Sigmoid colon (tissue), 4 donors: ENCODE data around the gene SCLY.

ENCODE experiments used
- POLR2AphosphoS5 ChIP-seq, 4 donors: sonication (generic); formaldehyde crosslinking; IDR thresholded peaks; one replicate each; pipeline ENCODE4 v1.6.1; 2017; ENCODE audit warnings: antibody characterized with exemption in 4 of 4
- TF ChIP-seq, protein P1 (sequence below), 4 experiments: fragments of 450-650 bp in 3 of 4; fragments of 200-600 bp in 1 of 4; IDR thresholded peaks; one replicate each; pipeline ENCODE4 v1.5.1; 2016 to 2019; ENCODE audit warnings: antibody characterized with exemption in 4 of 4, mild to moderate bottlenecking in 3 of 4, moderate library complexity in 2 of 4

DNA sequence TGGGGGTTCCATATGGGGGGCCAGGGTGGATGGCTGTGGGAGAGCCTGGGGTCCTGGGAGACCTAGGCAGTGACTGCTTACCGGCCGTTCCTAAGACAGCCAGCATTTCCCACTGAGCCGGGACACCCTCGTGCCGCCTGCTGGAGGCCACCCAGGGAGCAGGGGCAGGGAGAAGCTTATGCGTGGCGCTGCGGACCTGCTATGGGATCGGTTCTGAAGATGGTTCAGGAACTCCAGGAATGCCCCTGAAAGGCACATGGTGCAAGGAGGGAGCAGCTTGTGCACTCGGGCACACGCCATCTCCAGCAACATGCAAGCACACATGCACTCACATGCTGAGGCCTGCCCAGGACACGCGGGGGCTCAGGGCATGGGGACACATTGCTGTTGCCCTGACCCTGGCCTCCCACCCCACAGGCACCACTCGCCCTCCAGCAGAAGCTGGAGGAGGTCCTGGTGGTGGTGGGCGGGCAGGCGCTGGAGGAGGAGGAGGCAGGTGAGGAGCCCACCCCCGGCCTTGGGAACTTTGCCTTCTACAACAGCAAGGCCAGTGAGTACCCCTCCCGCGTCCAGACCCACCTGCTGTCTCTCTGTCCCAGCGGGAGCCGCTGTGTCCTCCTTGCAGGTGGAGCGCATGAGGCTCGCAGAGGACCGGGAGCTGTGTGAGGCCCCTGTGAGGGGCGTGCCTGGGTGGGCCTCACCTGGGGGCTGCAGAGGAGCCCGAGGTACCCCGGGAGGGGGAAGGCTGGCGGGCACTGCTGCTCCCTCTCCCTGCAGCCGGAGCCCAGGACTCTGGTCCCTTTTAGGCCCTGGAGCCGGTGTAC lies 81.8 kb downstream of the SCLY start:
- TF ChIP-seq, protein P1, sequence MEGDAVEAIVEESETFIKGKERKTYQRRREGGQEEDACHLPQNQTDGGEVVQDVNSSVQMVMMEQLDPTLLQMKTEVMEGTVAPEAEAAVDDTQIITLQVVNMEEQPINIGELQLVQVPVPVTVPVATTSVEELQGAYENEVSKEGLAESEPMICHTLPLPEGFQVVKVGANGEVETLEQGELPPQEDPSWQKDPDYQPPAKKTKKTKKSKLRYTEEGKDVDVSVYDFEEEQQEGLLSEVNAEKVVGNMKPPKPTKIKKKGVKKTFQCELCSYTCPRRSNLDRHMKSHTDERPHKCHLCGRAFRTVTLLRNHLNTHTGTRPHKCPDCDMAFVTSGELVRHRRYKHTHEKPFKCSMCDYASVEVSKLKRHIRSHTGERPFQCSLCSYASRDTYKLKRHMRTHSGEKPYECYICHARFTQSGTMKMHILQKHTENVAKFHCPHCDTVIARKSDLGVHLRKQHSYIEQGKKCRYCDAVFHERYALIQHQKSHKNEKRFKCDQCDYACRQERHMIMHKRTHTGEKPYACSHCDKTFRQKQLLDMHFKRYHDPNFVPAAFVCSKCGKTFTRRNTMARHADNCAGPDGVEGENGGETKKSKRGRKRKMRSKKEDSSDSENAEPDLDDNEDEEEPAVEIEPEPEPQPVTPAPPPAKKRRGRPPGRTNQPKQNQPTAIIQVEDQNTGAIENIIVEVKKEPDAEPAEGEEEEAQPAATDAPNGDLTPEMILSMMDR (IDR thresholded peaks at IDR 0.05) = no peak
- no peak for TF ChIP-seq POLR2AphosphoS5 (IDR thresholded peaks at IDR 0.05)
